Thymus (tissue), 11 donors: ENCODE measurements around the gene PYY. TPM values are rescaled to one million over a fixed set of nuclear protein-coding genes. Genes with fewer than 3 reads are reported as not detected.

Experiments
- DNase-seq, 9 donors: peaks; one replicate each; pipeline ENCODE4 v3.0.0-alpha.2; 2013; ENCODE audit warnings: low spot score in 9 of 9, low read depth in 6 of 9, missing footprints in 1 of 9
- H3K27ac ChIP-seq, 2 donors: one replicate each; pipeline ENCODE4 v1.5.1; 2013; ENCODE audit warnings: control low read depth in 1 of 2, low read depth in 1 of 2, low read length in 1 of 2, mild to moderate bottlenecking in 1 of 2, moderate library complexity in 1 of 2
- H3K27me3 ChIP-seq, 2 donors: one replicate each; pipeline ENCODE4 v1.5.1; 2013; ENCODE audit warnings: low read length in 1 of 2; ENCODE audit not compliant: control insufficient read depth in 2 of 2, insufficient read depth in 1 of 2
- H3K36me3 ChIP-seq, 2 donors: one replicate each; pipeline ENCODE4 v1.5.1; 2013; ENCODE audit warnings: low read length in 1 of 2, mild to moderate bottlenecking in 1 of 2, moderate library complexity in 1 of 2; ENCODE audit not compliant: control insufficient read depth in 2 of 2, insufficient read depth in 2 of 2
- H3K4me1 ChIP-seq, 2 donors: one replicate each; pipeline ENCODE4 v1.5.1; 2013; ENCODE audit warnings: low read length in 2 of 2; ENCODE audit not compliant: control insufficient read depth in 2 of 2, insufficient read depth in 2 of 2
- H3K4me3 ChIP-seq, 2 donors: one replicate each; pipeline ENCODE4 v1.5.1; 2013; ENCODE audit warnings: low read length in 2 of 2, control low read depth in 1 of 2, mild to moderate bottlenecking in 1 of 2
- H3K9me3 ChIP-seq, 2 donors: one replicate each; pipeline ENCODE4 v1.5.1; 2013; ENCODE audit warnings: low read length in 1 of 2, mild to moderate bottlenecking in 1 of 2; ENCODE audit not compliant: control insufficient read depth in 2 of 2, insufficient read depth in 1 of 2
- WGBS: extraction: QIAGEN DNeasy Blood & Tissue Kit; methylation state at CpG from one replicate; pipeline ENCODE4 v1.1.7; 2013; 5-methylcytosine and 5-hydroxymethylcytosine counted together
- polyA plus RNA-seq: library from polyadenylated mRNA; stranded (reverse); fragments of 200-250 nt; gene quantifications from one replicate; pipeline ENCODE4 v1.2.3, GENCODE V29; 2013
- total RNA-seq: library from RNA; stranded (reverse); fragments of 120-200 nt; gene quantifications from one replicate; pipeline ENCODE4 v1.2.4, GENCODE V29; 2013
- donor health status: healthy.

PYY gene
- total and polyA plus RNA-seq, 2 donors: 0.57 to 6.8 TPM

- 21% methylated on average over 5 of the region's 5 CpGs for WGBS
- DNase-seq: no peak
- H3K4me3 ChIP-seq: no peak overlapping the region
- H3K9me3 ChIP-seq: no peaks in the 10 kb centered on the region
- no peak overlapping the region for H3K27ac ChIP-seq
- H3K4me1 ChIP-seq: peaks cover 0 to 4% of the 10 kb centered on the region in 2 donors
- H3K27me3 ChIP-seq: peaks cover 25 to 78% of the 10 kb centered on the region in 2 donors
- no peaks in the 10 kb centered on the region for H3K36me3 ChIP-seq
Observed at GRCh38 chr17:43983196-43983514, 29.4 kb upstream of the PYY start.

DNA sequence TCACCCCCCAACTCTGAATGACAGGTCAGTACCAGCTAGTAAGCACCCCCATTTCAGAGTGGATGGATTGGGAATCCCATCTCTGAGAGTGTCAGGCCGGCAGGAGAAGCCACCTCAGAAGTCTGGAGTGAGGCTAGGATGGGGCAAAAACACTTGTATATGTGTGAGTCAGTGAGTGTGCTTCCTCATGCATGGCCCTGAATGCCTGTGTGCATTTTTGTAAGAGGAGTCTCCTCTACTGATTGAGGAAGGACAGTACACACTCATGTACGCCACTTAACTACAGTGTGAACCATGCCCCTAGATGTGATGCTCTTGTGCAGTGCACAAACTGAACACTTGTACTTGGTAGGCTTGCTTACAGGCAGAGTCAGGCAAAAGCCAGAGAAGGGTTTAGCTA is 28.4 kb upstream of the PYY start:
- Histone ChIP-seq H3K27me3 (peaks cover 25 to 75% of the 10 kb centered on the region in 2 donors), H3K9me3 (no peaks in the 10 kb centered on the region), H3K4me3 (no peak overlapping the region), H3K4me1 (peaks cover 0 to 4% of the 10 kb centered on the region in 2 donors), H3K36me3 (no peaks in the 10 kb centered on the region), H3K27ac (no peak overlapping the region)
- DNase-seq: no peak
- 93% methylated on average over 2 of the region's 2 CpGs for WGBS

DNA sequence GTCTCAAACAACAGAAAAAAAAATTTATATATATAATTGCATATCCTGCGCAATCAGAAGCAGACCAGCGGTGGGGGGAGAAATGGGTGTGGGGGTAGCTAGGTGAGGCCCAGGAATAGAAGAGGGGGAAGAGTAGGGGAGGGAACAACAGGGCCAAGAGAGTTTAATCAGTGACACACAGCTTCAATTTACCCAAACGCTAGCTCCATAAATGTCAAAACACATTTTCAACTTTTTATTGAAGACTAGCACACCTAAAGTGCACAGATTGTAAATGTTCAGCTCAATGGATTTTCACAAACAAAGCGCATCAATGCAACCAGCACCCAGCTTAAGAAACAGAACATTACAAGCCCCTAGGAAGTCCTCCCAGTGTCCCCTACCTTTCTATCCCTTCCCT is 25.9 kb upstream of the PYY start:
- Histone ChIP-seq H3K36me3 (no peaks in the 10 kb centered on the region), H3K27ac (no peak overlapping the region), H3K4me3 (no peak overlapping the region), H3K4me1 (peaks cover 0 to 4% of the 10 kb centered on the region in 2 donors), H3K27me3 (peaks cover 22 to 58% of the 10 kb centered on the region in 2 donors), H3K9me3 (no peaks in the 10 kb centered on the region)
- no peak for DNase-seq
- WGBS: 96% methylated on average over 4 of the region's 4 CpGs

- Histone ChIP-seq H3K36me3 (no peaks in the 10 kb centered on the region), H3K27ac (no peak overlapping the region), H3K4me1 (peaks cover 0 to 4% of the 10 kb centered on the region in 2 donors), H3K27me3 (peaks cover 15 to 55% of the 10 kb centered on the region in 2 donors), H3K9me3 (no peaks in the 10 kb centered on the region), H3K4me3 (no peak overlapping the region)
- DNase-seq: no peak
- WGBS: 82% methylated on average over 7 of the region's 7 CpGs
Observed at GRCh38 chr17:43979011-43979410, 25.3 kb upstream of the PYY start.

- no peak for DNase-seq
- H3K36me3 ChIP-seq: no peaks in the 10 kb centered on the region
- H3K4me1 ChIP-seq: no peaks in the 10 kb centered on the region
- no peak overlapping the region for H3K4me3 ChIP-seq
- 85% methylated on average over 2 of the region's 2 CpGs for WGBS
- no peak overlapping the region for H3K27ac ChIP-seq
- H3K27me3 ChIP-seq: peaks cover 6 to 50% of the 10 kb centered on the region in 2 donors
- H3K9me3 ChIP-seq: no peaks in the 10 kb centered on the region
Observed at GRCh38 chr17:43978078-43978477, 24.3 kb upstream of the PYY start.

DNA sequence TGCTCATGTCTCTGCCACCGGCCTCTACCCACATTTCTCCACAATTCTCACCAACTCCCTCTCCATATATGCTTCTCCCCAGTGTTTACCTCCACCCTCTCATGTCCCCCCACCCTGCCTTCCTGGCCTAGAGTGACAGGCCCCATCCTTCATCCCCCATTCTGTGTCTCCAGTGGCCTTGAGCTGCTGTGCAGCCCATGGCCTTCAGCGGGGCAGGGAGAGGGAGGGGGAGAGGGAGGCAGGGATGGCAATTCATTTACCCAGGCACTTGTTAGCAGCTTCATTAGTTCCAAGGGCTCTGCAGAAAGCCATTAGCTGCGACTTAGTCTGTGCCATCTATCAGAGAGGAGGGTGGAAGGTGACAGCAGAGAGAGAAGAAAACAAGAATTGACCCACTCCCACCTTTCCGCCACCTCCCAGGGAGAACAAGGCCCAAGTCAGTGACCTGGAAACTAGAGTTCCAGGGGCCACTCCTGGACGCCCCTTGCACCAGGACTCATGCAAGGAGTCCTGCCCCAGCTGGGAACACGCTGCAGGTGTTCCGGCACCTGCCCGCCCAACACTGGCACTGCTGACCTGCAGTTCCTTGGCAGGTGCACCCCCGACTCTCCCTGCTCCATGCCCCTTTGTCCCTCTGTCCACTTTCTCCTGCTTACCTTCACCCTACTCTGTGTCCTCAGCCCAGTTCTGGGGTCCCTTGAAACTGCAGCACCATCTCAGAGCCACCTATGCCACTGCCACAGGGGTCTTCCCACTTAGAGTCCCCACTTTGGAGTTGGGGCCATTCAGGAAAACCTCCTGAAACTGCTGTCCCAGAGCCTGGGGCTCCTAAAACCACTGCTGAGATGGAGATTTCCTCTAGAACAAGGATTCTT is 23.5 kb upstream of the PYY start:
- H3K4me3 ChIP-seq: no peak overlapping the region
- no peaks in the 10 kb centered on the region for H3K9me3 ChIP-seq
- 83% methylated on average over 9 of the region's 9 CpGs for WGBS
- H3K4me1 ChIP-seq: no peaks in the 10 kb centered on the region
- H3K27ac ChIP-seq: no peak overlapping the region
- peaks cover 2 to 41% of the 10 kb centered on the region in 2 donors for H3K27me3 ChIP-seq
- no peak for DNase-seq
- no peaks in the 10 kb centered on the region for H3K36me3 ChIP-seq

- peaks cover 0 to 31% of the 10 kb centered on the region in 2 donors for H3K27me3 ChIP-seq
- H3K36me3 ChIP-seq: no peaks in the 10 kb centered on the region
Observed at GRCh38 chr17:43975898-43976297, 22.2 kb upstream of the PYY start.

DNA sequence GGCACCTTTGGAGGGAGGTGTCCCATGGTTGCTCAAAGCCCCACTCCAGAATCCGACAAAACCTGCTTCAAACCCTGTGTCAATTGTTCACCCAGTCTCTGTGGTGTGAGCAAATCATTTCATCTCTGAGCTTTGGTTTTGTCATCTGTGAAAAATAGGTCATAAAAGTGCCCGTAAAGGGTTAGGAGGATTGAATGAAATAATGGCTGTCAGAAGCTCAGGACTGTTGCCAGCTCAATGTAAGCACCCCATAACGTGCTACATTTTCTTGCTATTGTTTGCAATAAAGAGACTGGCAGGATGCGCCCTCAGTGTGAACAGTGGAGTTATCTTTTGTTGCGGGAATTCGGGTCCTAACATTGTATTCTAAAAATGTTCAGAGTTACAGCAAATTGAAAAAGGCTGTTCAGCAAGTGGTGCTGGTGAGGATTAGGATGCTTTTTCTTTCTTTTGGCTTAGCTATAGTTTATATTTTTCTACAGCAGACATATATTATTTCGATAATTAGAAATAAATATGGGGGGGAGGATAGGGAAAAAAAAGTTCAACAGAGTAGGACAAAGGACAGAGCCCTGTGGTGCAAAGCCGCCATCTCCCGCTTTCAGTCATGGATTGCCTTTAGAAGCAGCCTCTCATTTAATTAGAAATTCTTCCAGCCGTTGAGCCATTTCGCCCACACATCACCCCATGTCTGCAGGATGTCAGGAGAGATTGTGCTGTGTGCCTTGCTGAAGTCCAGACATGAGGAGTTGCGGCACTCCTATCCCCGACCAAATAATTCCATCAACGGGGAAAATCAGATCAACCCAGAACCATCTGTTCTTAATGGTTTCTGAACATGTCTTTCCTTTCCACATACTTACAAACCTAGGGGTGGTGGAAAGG is 20.9 kb upstream of the PYY start:
- WGBS: 86% methylated on average over 14 of the region's 14 CpGs
- no peak for DNase-seq
- H3K4me3 ChIP-seq: no peak overlapping the region
- H3K9me3 ChIP-seq: no peaks in the 10 kb centered on the region
- no peaks in the 10 kb centered on the region for H3K36me3 ChIP-seq
- no peaks in the 10 kb centered on the region for H3K4me1 ChIP-seq
- H3K27me3 ChIP-seq: peaks cover 0 to 30% of the 10 kb centered on the region in 2 donors
- no peak overlapping the region for H3K27ac ChIP-seq

More at GRCh38 chr17:43975898-43976297, 22.2 kb upstream of the PYY start:
- Histone ChIP-seq H3K9me3 (no peaks in the 10 kb centered on the region), H3K4me3 (no peak overlapping the region), H3K27ac (no peak overlapping the region), H3K4me1 (no peaks in the 10 kb centered on the region)
- DNase-seq: no peak
- 76% methylated on average over 15 of the region's 27 CpGs for WGBS
